AG04449 (cell line): Measurements from ENCODE around the gene BBOX1.

Source experiments
- CTCF ChIA-PET: fragments of 350-600 bp; formaldehyde crosslinking; extraction: SDS; loops from one replicate; lab custom pipeline; 2021; ENCODE audit warnings: antibody characterized with exemption; lab: Yijun Ruan, JAX
- POLR2A ChIA-PET: fragments of 400-600, 350-600 bp; formaldehyde crosslinking; extraction: SDS; loops from one replicate; lab custom pipeline; 2020; ENCODE audit warnings: antibody characterized with exemption, inconsistent platforms; lab: Yijun Ruan, JAX
- DNase-seq: peaks from one replicate; pipeline ENCODE4 v3.0.0-alpha.2; 2010; ENCODE audit warnings: low read depth, low spot score
- H3K4me3 ChIP-seq: 2 replicates; pipeline ENCODE4 v1.5.1; 2011; ENCODE audit warnings: low read depth, mild to moderate bottlenecking, control low read depth, low read length
- CTCF ChIP-seq: IDR thresholded peaks from one replicate; pipeline ENCODE4 v1.5.1; 2011; ENCODE audit warnings: mild to moderate bottlenecking, moderate library complexity, low read length, control low read depth, inconsistent platforms; ENCODE audit not compliant: insufficient read depth; ENCODE audit errors: missing control alignments

BBOX1 gene

GRCh38 chr11:27107548-27107947, 66.9 kb downstream of the BBOX1 start:
- TF ChIP-seq CTCF = no peak
- CTCF ChIA-PET = interaction anchor here (1.0 to 2.7 kb wide), 2 partner anchors 17 to 351 kb away, joined by 3 to 10 read pairs; no protein-coding TSS in a partner anchor
- POLR2A ChIA-PET = no interaction called here
- no peak overlapping the region for H3K4me3 ChIP-seq
- no peak for DNase-seq

- no peak for TF ChIP-seq CTCF
- H3K4me3 ChIP-seq = no peak overlapping the region
- CTCF ChIA-PET = interaction anchor here (1.9 to 2.7 kb wide), 2 partner anchors 16 to 51 kb away, joined by 5 to 10 read pairs; no protein-coding TSS in a partner anchor
- DNase-seq = no peak
- POLR2A ChIA-PET = no interaction called here
Observed at GRCh38 chr11:27108809-27109208, 68.2 kb downstream of the BBOX1 start.

GRCh38 chr11:27111896-27112295, 71.3 kb downstream of the BBOX1 start:
- DNase-seq = no peak
- H3K4me3 ChIP-seq = no peak overlapping the region
- no peak for TF ChIP-seq CTCF
- ChIA-PET POLR2A (no interaction called here), CTCF (interaction anchor here (1.4 kb wide), 1 partner anchor 13 kb away, joined by 3 read pairs; no protein-coding TSS in a partner anchor)

GRCh38 chr11:27112946-27113345, 72.3 kb downstream of the BBOX1 start:
- TF ChIP-seq CTCF = no peak
- H3K4me3 ChIP-seq = no peak overlapping the region
- POLR2A ChIA-PET = no interaction called here
- no peak for DNase-seq
- CTCF ChIA-PET = interaction anchor here (1.4 kb wide), 1 partner anchor 8 kb away, joined by 4 read pairs; no protein-coding TSS in a partner anchor

- POLR2A ChIA-PET = no interaction called here
- no peak for DNase-seq
- no peak for TF ChIP-seq CTCF
- H3K4me3 ChIP-seq = no peak overlapping the region
- CTCF ChIA-PET = no interaction called here
Observed at GRCh38 chr11:27115051-27115650, 74.5 kb downstream of the BBOX1 start.

- H3K4me3 ChIP-seq = no peak overlapping the region
- TF ChIP-seq CTCF = no peak
- ChIA-PET CTCF (interaction anchor here (0.9 to 1.4 kb wide), 3 partner anchors 28 to 382 kb away, joined by 3 to 4 read pairs (median 4); no protein-coding TSS in a partner anchor), POLR2A (interaction anchor here (0.8 to 1.2 kb wide), 3 partner anchors 32 to 170 kb away, joined by 3 read pairs; no protein-coding TSS in a partner anchor)
- DNase-seq = peak; percentile 71
Observed at GRCh38 chr11:27116684-27117083, 76.1 kb downstream of the BBOX1 start.
